Measurements from ENCODE around the gene PROKR1.

- TF ChIP-seq CTCF (conservative IDR thresholded peaks at IDR 0.05; ENCODE audit: low read length): no peak
- no peak for TF ChIP-seq EZH2phosphoT487 (IDR thresholded peaks at IDR 0.05; ENCODE audit: borderline replicate concordance)
These were observed 24.0 kb downstream of the PROKR1 start for GRCh38 chr2:68667371-68667770.

Measured in Loucy (cell line).